ENCODE data around the gene ALK. TPM values are rescaled to one million over a fixed set of nuclear protein-coding genes. Genes with fewer than 3 reads are reported as not detected.

The ALK gene
- total RNA-seq, 4 donors from 2014 or later: 0.32 to 0.42 TPM; not detected in 2

DNA sequence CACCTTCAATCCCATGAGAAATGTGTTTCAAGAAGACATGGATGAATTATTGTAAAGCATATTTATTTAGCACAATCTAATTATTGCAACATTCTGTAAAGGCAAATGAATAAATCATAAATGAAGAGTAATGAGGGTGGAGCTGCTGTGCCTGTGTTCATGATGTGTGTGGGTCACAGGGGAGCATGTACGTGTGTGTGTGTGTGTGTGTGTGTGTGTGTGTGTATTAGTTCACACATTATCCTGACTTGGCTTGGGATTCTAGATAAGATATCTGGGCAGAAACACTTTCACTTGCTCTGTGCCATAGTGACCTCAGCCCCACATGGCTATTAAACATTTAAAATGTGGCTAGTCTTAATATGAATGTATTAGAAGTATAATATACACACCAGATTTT, 361.8 kb downstream of the ALK start:
- WGBS: 29% methylated on average over 1 of the region's 1 CpG
- H3K36me3 ChIP-seq: no peaks in the 10 kb centered on the region

DNA sequence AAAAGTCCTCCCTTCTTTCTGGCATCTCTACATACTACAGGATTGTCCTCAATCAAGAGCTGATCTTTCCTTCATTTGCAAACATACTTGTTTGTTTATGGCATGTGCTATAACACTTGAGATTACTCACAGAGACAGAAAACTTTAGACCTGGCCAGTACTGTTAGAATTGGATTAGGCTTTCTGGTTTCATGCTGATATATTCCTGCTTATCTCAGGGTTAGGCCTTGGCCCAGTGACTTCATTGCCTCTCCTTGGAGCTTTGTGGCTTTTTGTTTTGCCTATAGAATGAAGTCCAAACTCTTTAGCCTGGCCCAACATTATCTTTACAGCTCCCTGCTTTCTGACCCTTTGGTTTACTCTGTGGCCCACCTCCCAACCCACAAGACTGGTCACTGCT, 363.3 kb downstream of the ALK start:
- H3K27ac ChIP-seq: no peak overlapping the region
- TF ChIP-seq EP300 (IDR thresholded peaks at IDR 0.05) (no peak), POLR2AphosphoS5 (IDR thresholded peaks at IDR 0.05) (no peak), POLR2A (IDR thresholded peaks at IDR 0.05) (no peak)
- TF ChIP-seq, protein P1, sequence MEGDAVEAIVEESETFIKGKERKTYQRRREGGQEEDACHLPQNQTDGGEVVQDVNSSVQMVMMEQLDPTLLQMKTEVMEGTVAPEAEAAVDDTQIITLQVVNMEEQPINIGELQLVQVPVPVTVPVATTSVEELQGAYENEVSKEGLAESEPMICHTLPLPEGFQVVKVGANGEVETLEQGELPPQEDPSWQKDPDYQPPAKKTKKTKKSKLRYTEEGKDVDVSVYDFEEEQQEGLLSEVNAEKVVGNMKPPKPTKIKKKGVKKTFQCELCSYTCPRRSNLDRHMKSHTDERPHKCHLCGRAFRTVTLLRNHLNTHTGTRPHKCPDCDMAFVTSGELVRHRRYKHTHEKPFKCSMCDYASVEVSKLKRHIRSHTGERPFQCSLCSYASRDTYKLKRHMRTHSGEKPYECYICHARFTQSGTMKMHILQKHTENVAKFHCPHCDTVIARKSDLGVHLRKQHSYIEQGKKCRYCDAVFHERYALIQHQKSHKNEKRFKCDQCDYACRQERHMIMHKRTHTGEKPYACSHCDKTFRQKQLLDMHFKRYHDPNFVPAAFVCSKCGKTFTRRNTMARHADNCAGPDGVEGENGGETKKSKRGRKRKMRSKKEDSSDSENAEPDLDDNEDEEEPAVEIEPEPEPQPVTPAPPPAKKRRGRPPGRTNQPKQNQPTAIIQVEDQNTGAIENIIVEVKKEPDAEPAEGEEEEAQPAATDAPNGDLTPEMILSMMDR (IDR thresholded peaks at IDR 0.05): no peak
- no peak for DNase-seq (ENCODE audit: low spot score in 2 of 2)
- H3K4me3 ChIP-seq: no peak overlapping the region
- no peaks in the 10 kb centered on the region for H3K27me3 ChIP-seq
- no peaks in the 10 kb centered on the region for H3K4me1 ChIP-seq
- no peaks in the 10 kb centered on the region for H3K36me3 ChIP-seq
- no peaks in the 10 kb centered on the region for H3K9me3 ChIP-seq

More for the DNA sequence above, 361.8 kb downstream of the ALK start:
- Histone ChIP-seq H3K9me3 (no peaks in the 10 kb centered on the region), H3K27ac (no peak overlapping the region), H3K4me3 (no peak overlapping the region), H3K27me3 (no peaks in the 10 kb centered on the region), H3K4me1 (no peaks in the 10 kb centered on the region)
- TF ChIP-seq EP300 (IDR thresholded peaks at IDR 0.05) (no peak), POLR2AphosphoS5 (IDR thresholded peaks at IDR 0.05) (no peak), POLR2A (IDR thresholded peaks at IDR 0.05) (no peak)
- TF ChIP-seq, protein P1 (IDR thresholded peaks at IDR 0.05): no peak
- no peak for DNase-seq (ENCODE audit: low spot score in 2 of 2)

DNA sequence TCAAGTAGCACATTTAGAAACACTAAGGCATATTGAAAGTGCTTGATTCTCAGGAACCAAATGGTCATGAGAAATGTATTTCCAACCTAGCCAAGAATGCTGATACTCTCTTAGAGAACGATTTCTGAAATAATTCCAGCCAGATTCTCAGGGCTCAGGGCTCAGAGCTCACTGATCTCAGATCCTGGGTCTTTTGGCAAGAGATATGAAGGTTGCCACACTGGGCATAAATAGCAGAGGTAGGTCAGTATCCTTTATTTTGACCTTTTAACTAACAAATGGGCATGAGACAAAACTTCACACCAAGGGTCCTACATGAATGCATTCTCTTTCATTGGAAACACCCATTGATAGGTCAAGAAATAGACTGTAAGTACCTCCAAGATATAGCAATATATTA, 364.1 kb downstream of the ALK start:
- H3K9me3 ChIP-seq: no peaks in the 10 kb centered on the region
- no peak overlapping the region for H3K27ac ChIP-seq
- H3K4me3 ChIP-seq: no peak overlapping the region
- 47% methylated on average over 1 of the region's 1 CpG for whole genome bisulfite sequencing
- H3K27me3 ChIP-seq: peaks cover 3% of the 10 kb centered on the region
- no peaks in the 10 kb centered on the region for H3K4me1 ChIP-seq
- TF ChIP-seq POLR2A (IDR thresholded peaks at IDR 0.05) (no peak), EP300 (IDR thresholded peaks at IDR 0.05) (no peak), POLR2AphosphoS5 (IDR thresholded peaks at IDR 0.05) (no peak)
- TF ChIP-seq, protein P1 (IDR thresholded peaks at IDR 0.05): no peak
- no peak for DNase-seq (ENCODE audit: low spot score in 2 of 2)
- H3K36me3 ChIP-seq: no peaks in the 10 kb centered on the region

DNA sequence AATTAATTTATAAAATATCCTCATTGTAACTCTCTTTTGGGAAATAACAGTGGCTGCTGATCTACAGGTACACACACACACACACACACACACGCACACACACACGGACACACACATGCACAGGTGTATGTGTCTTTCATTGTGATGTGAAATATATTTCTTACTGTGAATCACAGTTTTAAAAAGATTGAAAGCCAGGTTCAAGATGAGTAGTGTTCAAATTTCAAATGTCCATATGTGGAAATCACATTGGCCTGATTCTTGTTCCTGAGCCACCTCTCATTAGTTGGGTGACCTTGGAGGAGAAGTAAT, 372.4 kb downstream of the ALK start:
- WGBS: 85% methylated on average over 2 of the region's 2 CpGs
- TF ChIP-seq POLR2AphosphoS5 (IDR thresholded peaks at IDR 0.05): no peak
- no peak for TF ChIP-seq POLR2A (IDR thresholded peaks at IDR 0.05)
- no peak for TF ChIP-seq EP300 (IDR thresholded peaks at IDR 0.05)
- TF ChIP-seq, protein P1 (IDR thresholded peaks at IDR 0.05): no peak

DNA sequence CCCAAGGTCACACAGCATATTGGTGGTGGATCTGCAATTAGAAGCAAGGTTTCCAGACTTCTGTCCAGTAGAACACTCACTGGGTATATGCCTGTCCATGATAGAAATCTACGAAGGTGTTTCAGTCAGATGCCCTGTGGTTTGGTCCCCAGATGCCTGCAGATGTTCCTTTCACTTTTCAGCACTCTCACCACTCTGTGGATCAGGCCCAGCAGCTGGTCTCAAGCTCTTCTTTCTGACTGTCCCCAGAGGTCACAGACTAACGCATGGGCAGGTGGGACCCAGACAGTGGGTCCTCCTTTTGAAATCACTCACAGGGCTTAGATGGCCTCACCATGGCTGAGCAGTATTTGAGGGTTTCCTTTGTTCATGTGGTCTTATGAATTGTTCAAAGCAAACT, 376.5 kb downstream of the ALK start:
- no peaks in the 10 kb centered on the region for H3K36me3 ChIP-seq
- WGBS: 42% methylated on average over 2 of the region's 2 CpGs
- no peaks in the 10 kb centered on the region for H3K9me3 ChIP-seq
- DNase-seq (ENCODE audit: low spot score in 2 of 2): no peak
- TF ChIP-seq POLR2AphosphoS5 (IDR thresholded peaks at IDR 0.05) (no peak), POLR2A (IDR thresholded peaks at IDR 0.05) (no peak), EP300 (IDR thresholded peaks at IDR 0.05) (no peak)
- TF ChIP-seq, protein P1 (IDR thresholded peaks at IDR 0.05): no peak
- H3K27me3 ChIP-seq: peaks cover 4% of the 10 kb centered on the region
- no peak overlapping the region for H3K4me3 ChIP-seq
- no peak overlapping the region for H3K27ac ChIP-seq
- H3K4me1 ChIP-seq: no peaks in the 10 kb centered on the region

More for the DNA sequence above, 372.4 kb downstream of the ALK start:
- Histone ChIP-seq H3K4me3 (no peak overlapping the region), H3K9me3 (no peaks in the 10 kb centered on the region), H3K4me1 (no peaks in the 10 kb centered on the region), H3K27me3 (peaks cover 3% of the 10 kb centered on the region), H3K36me3 (no peaks in the 10 kb centered on the region), H3K27ac (no peak overlapping the region)
- DNase-seq (ENCODE audit: low spot score in 2 of 2): no peak
